Erythroblast (primary cell): ENCODE measurements around the gene AXIN2.

Experiments
- GATA1 ChIP-seq: IDR thresholded peaks from 2 replicates; pipeline ENCODE4 v1.6.1; 2011; ENCODE audit warnings: low read depth, mild to moderate bottlenecking, control low read depth, low read length, moderate library complexity
- POLR2A ChIP-seq: IDR thresholded peaks from 2 replicates; pipeline ENCODE4 v1.6.1; 2011; ENCODE audit warnings: mild to moderate bottlenecking, low read length

GRCh38 chr17:65593092-65593854 is 31.8 kb upstream of the AXIN2 start:
- no peak for TF ChIP-seq POLR2A
- TF ChIP-seq GATA1: no peak
